SK-N-DZ (cell line): ENCODE data around the gene ELFN2. TPM values are rescaled to one million over a fixed set of nuclear protein-coding genes. Genes with fewer than 3 reads are reported as not detected.
"Not testable (repeated sequence)": the region's sequence is repeated elsewhere in the genome, so short reads cannot be mapped to it uniquely, and the experiment has no call there.

Source experiments
- DNase-seq: peaks from one replicate; pipeline ENCODE4 v3.0.0-alpha.2; 2015; ENCODE audit warnings: low spot score
- polyA plus RNA-seq, 2 experiments: library from polyadenylated mRNA; depleted of rRNA; stranded (reverse); fragments of >200 nt; gene quantifications; 2 replicates each; pipeline ENCODE4 v1.2.3, GENCODE V29; 2014

ELFN2 gene
- not detected in 2 replicates for polyA plus RNA-seq (2014; cell fraction: cytosol; rRNA removed)
- 0.05 TPM in 1 of 2 replicates, not detected in the other for polyA plus RNA-seq (2014; cell fraction: nucleus; rRNA removed)

- no peak for DNase-seq
These were observed at the start of gene ELFN2 for GRCh38 chr22:37427135-37427710. TSS of gene ELFN2 (minus strand) at chr22:37427479. CDS start at chr22:37375534, 51,945 bp downstream.

GRCh38 chr22:37476389-37477329 lies 49.4 kb upstream of the ELFN2 start:
- no peak for DNase-seq

- no peak for DNase-seq
These were observed 47.3 kb upstream of the ELFN2 start for GRCh38 chr22:37474447-37475090.

- no peak for DNase-seq
These were observed 46.2 kb upstream of the ELFN2 start for GRCh38 chr22:37473437-37473946.

- DNase-seq = no peak
These were observed 45.2 kb upstream of the ELFN2 start for GRCh38 chr22:37472418-37473006.

- DNase-seq = no peak
These were observed 44.6 kb upstream of the ELFN2 start for GRCh38 chr22:37471727-37472417.

- no peak for DNase-seq
These were observed 42.8 kb upstream of the ELFN2 start for GRCh38 chr22:37470087-37470445.

- DNase-seq = no peak
These were observed 42.3 kb upstream of the ELFN2 start for GRCh38 chr22:37469416-37470086.

- not testable (repeated sequence) for DNase-seq
These were observed 41.0 kb upstream of the ELFN2 start for GRCh38 chr22:37468201-37468695.

- no peak for DNase-seq
These were observed 40.2 kb upstream of the ELFN2 start for GRCh38 chr22:37467391-37467955.

GRCh38 chr22:37464181-37464580 lies 36.9 kb upstream of the ELFN2 start:
- no peak for DNase-seq

- DNase-seq = no peak
These were observed 35.7 kb upstream of the ELFN2 start for GRCh38 chr22:37462983-37463382.

- peak; percentile 77 for DNase-seq
These were observed 35.2 kb upstream of the ELFN2 start for GRCh38 chr22:37462436-37462835.

GRCh38 chr22:37461961-37462360 lies 34.7 kb upstream of the ELFN2 start:
- no peak for DNase-seq

- no peak for DNase-seq
These were observed 33.4 kb upstream of the ELFN2 start for GRCh38 chr22:37460684-37461083.

- DNase-seq = no peak
These were observed 31.9 kb upstream of the ELFN2 start for GRCh38 chr22:37459206-37459605.

- peak; percentile 35 for DNase-seq
These were observed 30.0 kb upstream of the ELFN2 start for GRCh38 chr22:37457093-37457893.

- no peak for DNase-seq
These were observed 29.1 kb upstream of the ELFN2 start for GRCh38 chr22:37456346-37456745.

- no peak for DNase-seq
These were observed 28.6 kb upstream of the ELFN2 start for GRCh38 chr22:37455896-37456295.
